Panc1 (cell line): ENCODE measurements around the gene STK17B. TPM values are rescaled to one million over a fixed set of nuclear protein-coding genes. Genes with fewer than 3 reads are reported as not detected.

ENCODE experiments used
- ATAC-seq: fragments of 200-7000 bp; cut with Tn5 transposase; 2 replicates; pipeline ENCODE4 v1.9.1; 2020; ENCODE audit warnings: mild to moderate bottlenecking, moderate library complexity
- BruUV-seq: library from RNA; stranded (reverse); fragments of 400-500 nt; replicated peaks from 2 replicates; lab custom pipeline; 2021; lab: Mats Ljungman, UMichigan
- CTCF ChIA-PET: fragments of 300-600 bp; sonication (Branson Sonifier 250); formaldehyde crosslinking; loops from one replicate; lab custom pipeline; 2022; ENCODE audit warnings: antibody characterized with exemption; lab: Charles Lee
- POLR2A ChIA-PET: fragments of 300-600 bp; sonication (Branson Sonifier 250); formaldehyde crosslinking; loops from one replicate; lab custom pipeline; 2022; ENCODE audit warnings: antibody characterized with exemption; lab: Charles Lee
- DNase-seq: peaks from one replicate; pipeline ENCODE4 v3.0.0-alpha.2; 2010; ENCODE audit warnings: low read depth, low spot score
- H3K27ac ChIP-seq: 2 replicates; pipeline ENCODE4 v1.5.1; 2011; ENCODE audit warnings: mild to moderate bottlenecking, low read length, inconsistent platforms
- H3K27me3 ChIP-seq: fragments of 200-500 bp; sonication (Bioruptor generic); 2 replicates; pipeline ENCODE4 v1.6.0; 2014; ENCODE audit warnings: low read length, inconsistent platforms; ENCODE audit not compliant: control insufficient read depth, insufficient read depth
- H3K36me3 ChIP-seq: fragments of 200-500 bp; sonication (Bioruptor generic); 2 replicates; pipeline ENCODE4 v1.5.1; 2014; ENCODE audit warnings: inconsistent platforms, mild to moderate bottlenecking, low read length, moderate library complexity; ENCODE audit not compliant: control insufficient read depth, insufficient read depth
- H3K4me1 ChIP-seq: 2 replicates; pipeline ENCODE4 v1.5.1; 2011; ENCODE audit warnings: inconsistent platforms, mild to moderate bottlenecking, low read length, moderate library complexity; ENCODE audit not compliant: control insufficient read depth, insufficient read depth
- H3K4me3 ChIP-seq, 2 experiments: 2 replicates each; pipeline ENCODE4 v1.5.1; 2011 to 2012; ENCODE audit warnings: low read depth in 2 of 2, low read length in 2 of 2, mild to moderate bottlenecking in 2 of 2, inconsistent platforms in 1 of 2, moderate library complexity in 1 of 2
- H3K9me3 ChIP-seq: fragments of 200-500 bp; sonication (Bioruptor generic); 2 replicates; pipeline ENCODE4 v1.5.1; 2014; ENCODE audit warnings: low read depth, mild to moderate bottlenecking, inconsistent platforms, low read length, moderate library complexity; ENCODE audit not compliant: control insufficient read depth, insufficient read depth
- CTCF ChIP-seq: fragments of 450-650 bp; IDR thresholded peaks from 2 replicates; pipeline ENCODE4 v1.5.1; 2017; ENCODE audit warnings: mild to moderate bottlenecking
- POLR2AphosphoS5 ChIP-seq: IDR thresholded peaks from 2 replicates; pipeline ENCODE4 v1.6.1; 2012; ENCODE audit warnings: mild to moderate bottlenecking, low read depth, low read length, moderate library complexity
- REST ChIP-seq, 2 experiments: IDR thresholded peaks; 2 replicates each; pipeline ENCODE4 v1.6.1; 2011 to 2012; ENCODE audit warnings: low read depth in 2 of 2, control low read depth in 1 of 2, low read length in 1 of 2, mild to moderate bottlenecking in 1 of 2, moderate library complexity in 1 of 2; ENCODE audit not compliant: insufficient read depth in 1 of 2
- SIN3A ChIP-seq: IDR thresholded peaks from 2 replicates; pipeline ENCODE4 v1.6.1; 2012; ENCODE audit warnings: low read depth, mild to moderate bottlenecking, low read length, moderate library complexity, borderline replicate concordance; ENCODE audit not compliant: insufficient read depth
- TCF7L2 ChIP-seq: IDR thresholded peaks from 2 replicates; pipeline ENCODE4 v1.6.1; 2011; ENCODE audit warnings: mild to moderate bottlenecking, low read depth, low read length, inconsistent platforms
- in situ Hi-C: cut with HindIII; loops from 2 replicates; pipeline ENCODE4 v1.10.0; 2016; ENCODE audit warnings: low sequenced_read_pairs, low pct_unique_long_range_greater_than_20kb
- intact Hi-C: fragments of 100-400 bp; cut with micrococcal nuclease; formaldehyde crosslinking; loops from one replicate; pipeline ENCODE4 v1.10.0; 2022; ENCODE audit not compliant: unreplicated experiment
- total RNA-seq: library from RNA; stranded (reverse); gene quantifications from one replicate; pipeline ENCODE4 v1.2.1, GENCODE V29; 2021; ENCODE audit not compliant: unreplicated experiment

The STK17B gene
- total RNA-seq, 1 experiment from 2014 or later: 19.3 TPM

GRCh38 chr2:196145256-196145655 lies 26.1 kb downstream of the STK17B start:
- CTCF ChIA-PET: no interaction called here
- no peak for ATAC-seq

GRCh38 chr2:196144513-196145126 lies 26.8 kb downstream of the STK17B start:
- BruUV-seq: no TSS peak
- Histone ChIP-seq H3K36me3 (peaks cover 9% of the 10 kb centered on the region; the same call in 1 of the 2 replicates), H3K27me3 (no peaks in the 10 kb centered on the region), H3K4me3 (no peak overlapping the region), H3K27ac (no peak overlapping the region), H3K9me3 (no peaks in the 10 kb centered on the region), H3K4me1 (no peaks in the 10 kb centered on the region)
- no peak for DNase-seq
- intact Hi-C loops (no loop called here), in situ Hi-C loops (no loop called here)
- no peak for ATAC-seq
- POLR2A ChIA-PET: no interaction called here
- TF ChIP-seq POLR2AphosphoS5: no peak
- CTCF ChIA-PET: no interaction called here

More at GRCh38 chr2:196145256-196145655, 26.1 kb downstream of the STK17B start:
- Histone ChIP-seq H3K4me1 (no peaks in the 10 kb centered on the region), H3K27me3 (no peaks in the 10 kb centered on the region), H3K27ac (no peak overlapping the region), H3K36me3 (0 out of 2 replicates have a peak, but pooled peaks cover 9% of the 10 kb centered on the region), H3K9me3 (no peaks in the 10 kb centered on the region), H3K4me3 (no peak overlapping the region)
- intact Hi-C loops: no loop called here
- DNase-seq: no peak
- no TSS peak for BruUV-seq
- in situ Hi-C loops: no loop called here
- TF ChIP-seq TCF7L2 (no peak), REST (IDR thresholded peaks at IDR 0.05; ENCODE audit: insufficient read depth in 1 of 2, low read depth in 2 of 2, low read length in 1 of 2) (no peak), POLR2AphosphoS5 (no peak), CTCF (no peak), SIN3A (no peak)
- POLR2A ChIA-PET: no interaction called here

GRCh38 chr2:196143730-196144131 lies 27.6 kb downstream of the STK17B start:
- peaks cover 14% of the 10 kb centered on the region; the same call in 1 of the 2 replicates for H3K36me3 ChIP-seq

More at GRCh38 chr2:196143730-196144131, 27.6 kb downstream of the STK17B start:
- DNase-seq (no peak), ATAC-seq (no peak)
- TF ChIP-seq SIN3A (no peak), TCF7L2 (no peak), POLR2AphosphoS5 (no peak), CTCF (no peak), REST (IDR thresholded peaks at IDR 0.05; ENCODE audit: insufficient read depth in 1 of 2, low read depth in 2 of 2, low read length in 1 of 2) (no peak)
- no peaks in the 10 kb centered on the region for H3K27me3 ChIP-seq
- H3K4me1 ChIP-seq: no peaks in the 10 kb centered on the region
- in situ Hi-C loops: no loop called here
- POLR2A ChIA-PET: no interaction called here
- intact Hi-C loops: no loop called here
- no peak overlapping the region for H3K27ac ChIP-seq
- no TSS peak for BruUV-seq
- CTCF ChIA-PET: interaction anchor here (0.7 kb wide), 1 partner anchor 615 kb away, joined by 3 read pairs; no protein-coding TSS in a partner anchor
- no peak overlapping the region for H3K4me3 ChIP-seq
- no peaks in the 10 kb centered on the region for H3K9me3 ChIP-seq
